NCI-H2107 (cell line): Measurements from ENCODE around the gene ID3.
A peak's percentile ranks its signal among the peaks of the same experiment; 100 is the strongest.

Source experiments
- DNase-seq: peaks from one replicate; lab custom pipeline; 2025; lab: John Stamatoyannopoulos, UW

Gene ID3

DNA sequence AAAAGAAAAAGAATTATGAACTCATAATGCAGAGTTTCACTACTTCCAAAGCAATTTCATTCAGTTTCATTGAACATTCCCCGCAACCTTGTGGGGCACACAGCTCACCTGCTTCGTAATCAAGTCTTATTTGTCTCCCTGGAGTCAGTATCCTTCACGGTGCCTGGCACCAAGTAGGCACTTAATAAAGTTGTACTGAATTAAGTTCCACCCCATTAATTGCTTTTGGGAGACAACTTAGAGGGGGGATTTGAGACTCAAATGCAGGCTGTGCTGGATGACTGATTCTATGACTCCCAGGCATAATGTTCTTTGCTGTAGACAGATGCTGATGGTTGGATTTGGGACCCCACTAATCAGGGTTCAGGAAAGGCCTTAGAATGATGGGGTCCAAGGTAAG is 6.5 kb upstream of the ID3 start:
- DNase-seq, result no peak

DNA sequence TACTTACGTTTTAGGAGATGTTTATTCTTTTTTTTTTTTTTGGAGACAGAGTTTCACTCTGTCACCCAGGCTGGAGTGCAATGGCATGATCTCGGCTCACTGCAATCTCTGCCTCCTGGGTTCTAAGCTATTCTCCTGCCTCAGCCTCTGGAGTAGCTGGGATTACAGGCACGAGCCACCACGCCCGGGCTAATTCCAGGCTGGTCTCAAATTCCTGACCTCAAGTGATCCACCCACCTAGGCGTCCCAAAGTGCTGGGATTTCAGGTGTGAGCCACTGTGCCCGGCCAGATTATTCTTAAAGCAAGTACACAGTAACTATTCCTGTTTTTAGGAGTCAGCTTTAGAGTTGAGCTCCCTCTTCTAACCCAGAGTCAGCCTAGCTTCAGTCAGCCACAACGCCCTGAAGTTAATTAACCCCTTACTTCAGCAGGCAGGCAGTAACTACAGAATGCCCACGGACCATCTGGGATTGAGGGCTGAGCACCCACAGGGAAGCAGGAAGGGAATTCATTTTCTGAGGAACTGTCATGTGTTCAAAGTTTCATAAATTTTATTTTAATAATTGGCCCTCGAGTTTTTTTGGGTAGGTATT is 5.3 kb upstream of the ID3 start:
- no peak for DNase-seq

GRCh38 chr1:23563755-23564374 is 4.6 kb upstream of the ID3 start:
- no peak for DNase-seq

DNA sequence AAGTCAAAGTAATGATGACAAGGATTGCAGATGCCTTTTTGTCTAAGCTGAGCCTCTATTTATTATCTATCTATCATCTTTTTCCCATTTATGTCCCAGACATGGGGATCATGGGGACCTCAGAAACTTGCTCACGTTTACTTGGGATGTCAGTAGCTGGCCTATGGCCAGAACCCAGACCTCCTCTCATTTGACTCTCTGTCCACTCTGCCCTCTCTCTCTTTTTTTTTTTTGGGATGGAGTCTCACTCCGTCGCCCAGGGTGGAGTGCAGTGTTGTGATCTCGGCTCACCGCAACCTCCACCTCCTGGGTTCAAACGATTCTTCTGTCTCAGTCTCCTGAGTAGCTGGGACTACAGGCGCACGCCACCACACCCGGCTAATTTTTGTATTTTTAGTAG is 3.7 kb upstream of the ID3 start:
- no peak for DNase-seq

- peak; percentile 96 for DNase-seq
Observed at GRCh38 chr1:23562137-23562876, 3.0 kb upstream of the ID3 start.

DNA sequence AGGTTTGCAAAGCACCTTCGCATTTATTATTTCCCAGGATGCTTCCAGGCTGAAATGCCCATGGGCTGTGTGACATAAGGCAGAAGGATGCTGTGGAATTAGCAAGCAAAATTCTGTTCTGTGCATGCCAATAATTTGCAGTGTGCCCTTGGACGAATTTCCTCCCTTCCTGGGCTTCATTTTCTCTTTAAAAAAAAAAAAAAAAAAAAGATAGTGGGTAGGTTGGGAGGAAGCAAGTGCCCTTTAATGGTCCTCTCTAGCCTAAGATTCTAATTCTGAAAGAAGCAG is 2.5 kb upstream of the ID3 start:
- no peak for DNase-seq

DNA sequence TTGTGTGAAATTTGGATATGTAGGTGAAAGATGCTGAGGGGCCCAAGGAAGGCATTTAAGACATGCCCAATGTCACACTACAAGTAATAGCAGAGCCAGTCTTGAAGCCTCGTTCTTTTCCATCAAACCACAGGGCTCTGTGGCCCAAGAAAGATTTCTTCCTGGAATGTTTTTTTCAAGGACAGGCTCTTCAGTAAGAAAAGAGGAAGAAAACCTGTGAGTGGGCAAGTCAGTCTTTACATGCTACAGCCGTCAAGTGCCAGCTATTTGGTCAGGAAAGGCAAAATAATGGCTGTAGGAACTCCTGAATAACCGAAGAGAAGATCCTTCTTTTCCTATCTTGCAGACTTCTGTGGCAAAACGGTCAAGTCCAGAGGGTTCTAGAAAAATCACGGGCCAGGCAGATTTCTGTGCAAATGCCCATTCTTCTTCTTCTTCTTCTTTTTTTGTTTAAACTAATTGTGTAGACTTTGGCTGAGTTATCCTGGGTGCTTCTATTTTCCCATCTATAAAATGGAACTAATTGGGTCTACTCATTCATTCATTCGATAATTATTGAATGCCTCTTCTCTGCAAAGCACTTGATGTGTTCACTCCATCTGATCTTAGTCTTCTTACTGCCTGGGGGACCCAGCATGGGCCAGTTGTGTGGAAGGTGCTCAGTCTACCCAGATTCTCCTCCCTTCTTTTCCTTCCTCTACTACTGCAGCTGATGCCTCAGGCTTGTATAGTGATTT is 1.9 kb upstream of the ID3 start:
- DNase-seq, result no peak

DNA sequence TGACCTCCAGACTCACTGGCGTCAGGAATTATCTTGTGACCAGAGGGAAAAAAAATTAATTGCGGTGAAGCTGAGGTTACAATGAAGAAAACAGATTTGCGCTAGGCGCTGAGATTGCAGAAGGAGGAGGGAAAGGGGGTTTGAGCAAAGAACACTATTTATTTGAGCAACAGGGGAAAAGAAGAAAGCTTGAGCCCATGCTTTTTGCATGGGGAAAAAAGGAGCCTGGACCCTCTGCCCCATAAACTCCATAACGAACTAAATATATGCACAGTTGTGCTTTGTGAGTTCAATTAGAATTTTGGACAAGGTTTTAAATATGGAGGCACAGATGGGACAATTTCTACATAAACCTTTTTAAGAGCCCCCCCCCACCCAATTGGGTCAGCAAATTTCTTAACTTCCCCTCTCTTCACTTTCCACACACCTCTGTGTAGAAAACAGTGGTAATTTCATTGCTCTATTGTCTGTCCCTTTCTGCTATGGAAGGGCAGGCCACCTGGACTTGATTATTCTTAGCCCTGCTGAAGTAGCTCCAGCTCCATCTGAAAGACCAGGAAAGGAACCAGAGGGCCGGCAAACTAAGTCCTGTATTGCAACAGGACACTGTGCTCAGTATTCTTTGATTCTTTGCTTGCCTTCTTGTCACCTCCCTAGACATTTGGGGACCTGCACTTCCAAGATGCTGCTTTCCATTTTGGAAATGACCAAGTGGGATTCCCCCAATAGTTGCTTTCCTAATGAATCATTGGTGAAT is 862 bp upstream of the ID3 start:
- DNase-seq, result no peak

- no peak for DNase-seq
Observed at GRCh38 chr1:23558872-23559135, 497 bp downstream of the ID3 start.

GRCh38 chr1:23558140-23558871 is 995 bp downstream of the ID3 start:
- no peak for DNase-seq

GRCh38 chr1:23557471-23558124 is 1.7 kb downstream of the ID3 start:
- no peak for DNase-seq

- DNase-seq, result no peak
Observed at GRCh38 chr1:23556635-23557470, 2.4 kb downstream of the ID3 start.

DNA sequence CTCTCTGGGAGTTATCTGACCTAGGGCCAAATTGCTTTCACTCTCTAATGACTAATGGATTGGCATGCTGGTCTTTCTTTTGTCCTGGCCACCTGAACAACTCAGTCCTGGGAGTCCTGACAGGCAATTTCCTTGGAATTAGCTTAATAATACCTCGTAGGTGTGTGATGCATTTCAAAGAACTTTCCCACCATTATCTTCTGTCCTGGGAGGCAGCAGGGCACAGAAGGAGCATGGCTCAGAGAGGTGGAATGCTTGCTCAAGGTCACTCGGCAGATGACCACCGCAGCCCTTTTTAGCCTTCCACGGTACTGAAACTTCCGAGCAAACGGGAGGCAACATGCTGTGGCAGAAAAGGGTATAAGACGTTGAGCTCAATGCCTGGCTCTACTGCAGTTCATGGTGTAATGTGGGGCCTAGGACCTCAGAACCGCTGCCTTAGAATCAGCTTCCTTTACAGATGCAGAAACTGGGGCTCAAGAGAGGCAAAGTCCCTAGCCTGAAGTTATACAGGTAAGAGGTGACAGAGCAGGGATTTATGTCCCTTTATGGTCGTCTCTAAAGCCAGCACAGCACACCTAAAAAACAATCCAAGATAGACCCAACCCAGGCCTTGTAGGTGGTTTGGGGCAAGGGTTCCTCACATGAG is 3.2 kb downstream of the ID3 start:
- no peak for DNase-seq

- no peak for DNase-seq
Observed at GRCh38 chr1:23555270-23555985, 3.9 kb downstream of the ID3 start.

- DNase-seq, result peak; percentile 94
Observed at GRCh38 chr1:23554481-23555269, 4.6 kb downstream of the ID3 start.

DNA sequence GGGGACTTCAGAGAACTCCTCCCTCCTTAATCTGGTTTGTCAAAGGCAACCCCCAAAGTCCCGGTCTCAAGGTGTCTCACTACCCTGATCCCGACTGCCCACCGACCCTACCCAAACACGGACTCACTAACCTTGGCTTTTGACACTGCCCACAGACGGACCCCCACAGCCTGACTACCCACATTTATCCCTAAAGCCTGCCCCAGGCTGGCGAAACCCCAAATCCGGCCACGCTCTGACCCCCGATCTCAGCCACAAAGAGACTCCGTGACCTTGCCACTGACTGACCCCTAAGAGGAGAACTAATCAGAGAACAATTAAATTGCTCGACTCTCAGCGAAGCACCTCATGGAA is 5.2 kb downstream of the ID3 start:
- DNase-seq, result no peak

- DNase-seq, result no peak
Observed at GRCh38 chr1:23553231-23554126, 5.8 kb downstream of the ID3 start.

- no peak for DNase-seq
Observed at GRCh38 chr1:23551849-23552248, 7.5 kb downstream of the ID3 start.
